Osteoblast (primary cell): ENCODE results near the gene WDR70. TPM values are rescaled to one million over a fixed set of nuclear protein-coding genes. Genes with fewer than 3 reads are reported as not detected.

ENCODE experiments used
- DNase-seq: peaks from one replicate; pipeline ENCODE4 v3.0.0; 2011; ENCODE audit warnings: low spot score, mixed read lengths; ENCODE audit not compliant: insufficient read length; ENCODE audit errors: missing footprints
- H2AFZ ChIP-seq: 2 replicates; pipeline ENCODE4 v1.6.0; 2011; ENCODE audit warnings: mild to moderate bottlenecking, low read length
- H3K27ac ChIP-seq: 2 replicates; pipeline ENCODE4 v1.5.1; 2011; ENCODE audit warnings: mild to moderate bottlenecking, low read depth, low read length, moderate library complexity
- H3K27me3 ChIP-seq: 2 replicates; pipeline ENCODE4 v1.6.0; 2012; ENCODE audit warnings: mild to moderate bottlenecking, control low read depth, inconsistent platforms, low read length, moderate library complexity; ENCODE audit not compliant: insufficient read depth
- H3K36me3 ChIP-seq: 2 replicates; pipeline ENCODE4 v1.5.1; 2011; ENCODE audit warnings: mild to moderate bottlenecking, low read length, control low read depth, moderate library complexity; ENCODE audit not compliant: insufficient read depth
- H3K4me1 ChIP-seq: 2 replicates; pipeline ENCODE4 v1.5.1; 2011; ENCODE audit warnings: mild to moderate bottlenecking, low read length, control low read depth, moderate library complexity; ENCODE audit not compliant: insufficient read depth
- H3K4me2 ChIP-seq: 2 replicates; pipeline ENCODE4 v1.6.0; 2011; ENCODE audit warnings: mild to moderate bottlenecking, low read length; ENCODE audit not compliant: insufficient read depth
- H3K4me3 ChIP-seq: fragments of 200-600 bp; sonication (generic); 3 replicates; pipeline ENCODE4 v1.5.1; 2012; ENCODE audit warnings: mild to moderate bottlenecking, low read length, inconsistent platforms; ENCODE audit not compliant: insufficient read depth
- H3K79me2 ChIP-seq: 2 replicates; pipeline ENCODE4 v1.6.0; 2012; ENCODE audit warnings: mild to moderate bottlenecking, low read length, control low read depth, inconsistent platforms; ENCODE audit not compliant: insufficient read depth
- H3K9me3 ChIP-seq: 2 replicates; pipeline ENCODE4 v1.5.1; 2011; ENCODE audit warnings: low read depth, low read length, control low read depth
- H4K20me1 ChIP-seq: 2 replicates; pipeline ENCODE4 v1.6.0; 2012; ENCODE audit warnings: mild to moderate bottlenecking, low read length, control low read depth; ENCODE audit not compliant: insufficient read depth
- CTCF ChIP-seq: IDR thresholded peaks from 2 replicates; pipeline ENCODE4 v1.5.1; 2011; ENCODE audit warnings: mild to moderate bottlenecking, low read depth, low read length, moderate library complexity; ENCODE audit errors: extremely low read depth
- total RNA-seq: library from RNA; depleted of rRNA; stranded (reverse); fragments of >200 nt; gene quantifications from 2 replicates; pipeline ENCODE4 v1.2.3, GENCODE V29; 2012

Gene WDR70
- total RNA-seq, 1 donor, result 32.2 TPM

GRCh38 chr5:37657046-37657445 is 277.9 kb downstream of the WDR70 start:
- H3K27ac ChIP-seq, result no peak overlapping the region
- H3K4me3 ChIP-seq, result no peak overlapping the region
- no peaks in the 10 kb centered on the region for H4K20me1 ChIP-seq
- H3K36me3 ChIP-seq, result no peaks in the 10 kb centered on the region
- no peak overlapping the region for H3K4me2 ChIP-seq
- DNase-seq, result no peak
- no peaks in the 10 kb centered on the region for H3K27me3 ChIP-seq
- TF ChIP-seq CTCF, result no peak
- peaks cover 3% of the 10 kb centered on the region for H3K4me1 ChIP-seq
- H2AFZ ChIP-seq, result no peak overlapping the region
- H3K79me2 ChIP-seq, result no peaks in the 10 kb centered on the region
- no peaks in the 10 kb centered on the region for H3K9me3 ChIP-seq

- Histone ChIP-seq H3K9me3 (no peaks in the 10 kb centered on the region), H4K20me1 (no peaks in the 10 kb centered on the region), H3K79me2 (no peaks in the 10 kb centered on the region), H3K36me3 (no peaks in the 10 kb centered on the region), H3K27me3 (no peaks in the 10 kb centered on the region), H3K4me1 (peaks cover 6% of the 10 kb centered on the region), H3K27ac (no peak overlapping the region), H3K4me3 (no peak overlapping the region), H3K4me2 (no peak overlapping the region), H2AFZ (no peak overlapping the region)
- DNase-seq, result no peak
- TF ChIP-seq CTCF, result no peak
These were observed 279.3 kb downstream of the WDR70 start for GRCh38 chr5:37658440-37658839.

GRCh38 chr5:37660319-37660718 is 281.2 kb downstream of the WDR70 start:
- H3K4me3 ChIP-seq, result no peak overlapping the region
- TF ChIP-seq CTCF, result no peak
- no peaks in the 10 kb centered on the region for H4K20me1 ChIP-seq
- no peaks in the 10 kb centered on the region for H3K79me2 ChIP-seq
- H3K36me3 ChIP-seq, result no peaks in the 10 kb centered on the region
- no peaks in the 10 kb centered on the region for H3K9me3 ChIP-seq
- no peak overlapping the region for H2AFZ ChIP-seq
- no peak overlapping the region for H3K27ac ChIP-seq
- H3K27me3 ChIP-seq, result no peaks in the 10 kb centered on the region
- peaks cover 12% of the 10 kb centered on the region for H3K4me1 ChIP-seq
- H3K4me2 ChIP-seq, result no peak overlapping the region
- DNase-seq, result no peak

- Histone ChIP-seq H3K4me3 (no peak overlapping the region), H4K20me1 (no peaks in the 10 kb centered on the region), H3K4me2 (no peak overlapping the region), H3K27ac (no peak overlapping the region), H3K36me3 (no peaks in the 10 kb centered on the region), H3K27me3 (no peaks in the 10 kb centered on the region), H3K9me3 (no peaks in the 10 kb centered on the region), H2AFZ (no peak overlapping the region), H3K4me1 (peaks cover 12% of the 10 kb centered on the region), H3K79me2 (no peaks in the 10 kb centered on the region)
- DNase-seq, result no peak
- TF ChIP-seq CTCF, result no peak
These were observed 282.3 kb downstream of the WDR70 start for GRCh38 chr5:37661227-37661920.
